Activated T-helper 17 cell treated with anti-CD3 and anti-CD28 coated beads, Interleukin-2, amount 50 U/mL, for 72 hours (primary cell): ENCODE data around the gene RGS6. TPM values are rescaled to one million over a fixed set of nuclear protein-coding genes. Genes with fewer than 3 reads are reported as not detected.

Experiments used
- ATAC-seq: fragments of 150-1000 bp; cut with Tn5 transposase; replicated peaks from 2 replicates; pipeline ENCODE4 v1.10.0; 2021; ENCODE audit warnings: mild to moderate bottlenecking, moderate library complexity
- H3K27ac Mint-ChIP-seq: one replicate; pipeline ENCODE4 v1.8.0; 2022; ENCODE audit warnings: mixed read lengths
- H3K27me3 Mint-ChIP-seq: one replicate; pipeline ENCODE4 v1.8.0; 2022; ENCODE audit warnings: mixed read lengths
- H3K36me3 Mint-ChIP-seq: one replicate; pipeline ENCODE4 v1.8.0; 2022; ENCODE audit warnings: low read depth, mild to moderate bottlenecking, mixed read lengths
- H3K4me1 Mint-ChIP-seq: one replicate; pipeline ENCODE4 v1.8.0; 2022; ENCODE audit warnings: mixed read lengths
- H3K4me3 Mint-ChIP-seq: one replicate; pipeline ENCODE4 v1.8.0; 2022; ENCODE audit warnings: mild to moderate bottlenecking, mixed read lengths
- H3K9me3 Mint-ChIP-seq: one replicate; pipeline ENCODE4 v1.8.0; 2022; ENCODE audit warnings: mixed read lengths
- total RNA-seq, 2 donors: library from RNA; stranded (reverse); gene quantifications; one replicate each; pipeline ENCODE4 v1.2.3, GENCODE V29; 2022

RGS6 gene
- total RNA-seq, 2 donors from 2014 or later: 1.5 to 1.6 TPM

- no peak for ATAC-seq
- no peaks in the 10 kb centered on the region for H3K36me3 Mint-ChIP-seq
- H3K27ac Mint-ChIP-seq: no peak overlapping the region
- no peaks in the 10 kb centered on the region for H3K9me3 Mint-ChIP-seq
- H3K4me3 Mint-ChIP-seq: no peak overlapping the region
- H3K4me1 Mint-ChIP-seq: no peaks in the 10 kb centered on the region
- H3K27me3 Mint-ChIP-seq: peaks cover 4% of the 10 kb centered on the region
Observed at GRCh38 chr14:72560331-72560730, 628.1 kb downstream of the RGS6 start.

GRCh38 chr14:72560889-72561493 is 628.8 kb downstream of the RGS6 start:
- H3K27me3 Mint-ChIP-seq: peaks cover 4% of the 10 kb centered on the region
- H3K36me3 Mint-ChIP-seq: no peaks in the 10 kb centered on the region
- no peaks in the 10 kb centered on the region for H3K4me1 Mint-ChIP-seq
- no peak overlapping the region for H3K4me3 Mint-ChIP-seq
- no peaks in the 10 kb centered on the region for H3K9me3 Mint-ChIP-seq
- H3K27ac Mint-ChIP-seq: no peak overlapping the region
- no peak for ATAC-seq

- Mint-ChIP-seq H3K4me3 (no peak overlapping the region), H3K27me3 (peaks cover 4% of the 10 kb centered on the region), H3K4me1 (no peaks in the 10 kb centered on the region), H3K9me3 (no peaks in the 10 kb centered on the region), H3K36me3 (no peaks in the 10 kb centered on the region), H3K27ac (no peak overlapping the region)
- ATAC-seq: no peak
Observed at GRCh38 chr14:72562300-72562699, 630.1 kb downstream of the RGS6 start.

GRCh38 chr14:72563676-72564075 is 631.4 kb downstream of the RGS6 start:
- Mint-ChIP-seq H3K9me3 (no peaks in the 10 kb centered on the region), H3K4me3 (no peak overlapping the region)
- no peak for ATAC-seq

GRCh38 chr14:72565149-72565559 is 632.9 kb downstream of the RGS6 start:
- Mint-ChIP-seq H3K36me3 (no peaks in the 10 kb centered on the region), H3K27me3 (no peaks in the 10 kb centered on the region), H3K9me3 (no peaks in the 10 kb centered on the region)

More at GRCh38 chr14:72563676-72564075, 631.4 kb downstream of the RGS6 start:
- H3K27me3 Mint-ChIP-seq: no peaks in the 10 kb centered on the region
- peak overlapping the region; percentile 22 for H3K27ac Mint-ChIP-seq
- no peaks in the 10 kb centered on the region for H3K4me1 Mint-ChIP-seq
- no peaks in the 10 kb centered on the region for H3K36me3 Mint-ChIP-seq

GRCh38 chr14:72565917-72566316 is 633.7 kb downstream of the RGS6 start:
- H3K9me3 Mint-ChIP-seq: no peaks in the 10 kb centered on the region

More at GRCh38 chr14:72565149-72565559, 632.9 kb downstream of the RGS6 start:
- Mint-ChIP-seq H3K4me3 (no peak overlapping the region), H3K27ac (no peak overlapping the region), H3K4me1 (no peaks in the 10 kb centered on the region)
- no peak for ATAC-seq

GRCh38 chr14:72567226-72567625 is 635.0 kb downstream of the RGS6 start:
- Mint-ChIP-seq H3K9me3 (peaks cover 7% of the 10 kb centered on the region), H3K27ac (no peak overlapping the region), H3K4me3 (no peak overlapping the region), H3K27me3 (peaks cover 4% of the 10 kb centered on the region), H3K4me1 (no peaks in the 10 kb centered on the region), H3K36me3 (no peaks in the 10 kb centered on the region)
- ATAC-seq: no peak

More at GRCh38 chr14:72565917-72566316, 633.7 kb downstream of the RGS6 start:
- no peaks in the 10 kb centered on the region for H3K4me1 Mint-ChIP-seq
- ATAC-seq: no peak
- no peaks in the 10 kb centered on the region for H3K36me3 Mint-ChIP-seq
- no peak overlapping the region for H3K27ac Mint-ChIP-seq
- no peak overlapping the region for H3K4me3 Mint-ChIP-seq
- no peaks in the 10 kb centered on the region for H3K27me3 Mint-ChIP-seq

- ATAC-seq: no peak
Observed at GRCh38 chr14:72568296-72568992, 636.2 kb downstream of the RGS6 start.

GRCh38 chr14:72573725-72574417 is 641.6 kb downstream of the RGS6 start:
- H3K4me1 Mint-ChIP-seq: peaks cover 4% of the 10 kb centered on the region
- peaks cover 7% of the 10 kb centered on the region for H3K27me3 Mint-ChIP-seq
- no peak for ATAC-seq
- H3K36me3 Mint-ChIP-seq: no peaks in the 10 kb centered on the region
- no peak overlapping the region for H3K4me3 Mint-ChIP-seq
- no peak overlapping the region for H3K27ac Mint-ChIP-seq
- peaks cover 7% of the 10 kb centered on the region for H3K9me3 Mint-ChIP-seq

More at GRCh38 chr14:72568296-72568992, 636.2 kb downstream of the RGS6 start:
- H3K9me3 Mint-ChIP-seq: peaks cover 7% of the 10 kb centered on the region
- H3K4me3 Mint-ChIP-seq: no peak overlapping the region
- H3K36me3 Mint-ChIP-seq: no peaks in the 10 kb centered on the region
- peaks cover 7% of the 10 kb centered on the region for H3K27me3 Mint-ChIP-seq
- no peaks in the 10 kb centered on the region for H3K4me1 Mint-ChIP-seq
- H3K27ac Mint-ChIP-seq: no peak overlapping the region

- peaks cover 4% of the 10 kb centered on the region for H3K4me1 Mint-ChIP-seq
- no peak overlapping the region for H3K27ac Mint-ChIP-seq
- peak; percentile 35 for ATAC-seq
- no peaks in the 10 kb centered on the region for H3K36me3 Mint-ChIP-seq
- H3K27me3 Mint-ChIP-seq: peaks cover 7% of the 10 kb centered on the region
- peaks cover 7% of the 10 kb centered on the region for H3K9me3 Mint-ChIP-seq
- no peak overlapping the region for H3K4me3 Mint-ChIP-seq
Observed at GRCh38 chr14:72574715-72575114, 642.5 kb downstream of the RGS6 start.

- no peaks in the 10 kb centered on the region for H3K36me3 Mint-ChIP-seq
- H3K9me3 Mint-ChIP-seq: peaks cover 4% of the 10 kb centered on the region
- no peak overlapping the region for H3K27ac Mint-ChIP-seq
- H3K4me3 Mint-ChIP-seq: no peak overlapping the region
- ATAC-seq: no peak
- peaks cover 5% of the 10 kb centered on the region for H3K27me3 Mint-ChIP-seq
- H3K4me1 Mint-ChIP-seq: peaks cover 4% of the 10 kb centered on the region
Observed at GRCh38 chr14:72576258-72576657, 644.0 kb downstream of the RGS6 start.

- H3K9me3 Mint-ChIP-seq: no peaks in the 10 kb centered on the region
- no peak overlapping the region for H3K27ac Mint-ChIP-seq
- peaks cover 7% of the 10 kb centered on the region for H3K27me3 Mint-ChIP-seq
- H3K4me1 Mint-ChIP-seq: peaks cover 8% of the 10 kb centered on the region
- no peaks in the 10 kb centered on the region for H3K36me3 Mint-ChIP-seq
- ATAC-seq: no peak
- H3K4me3 Mint-ChIP-seq: no peak overlapping the region
Observed at GRCh38 chr14:72577521-72577920, 645.3 kb downstream of the RGS6 start.

- Mint-ChIP-seq H3K27me3 (peaks cover 5% of the 10 kb centered on the region), H3K36me3 (no peaks in the 10 kb centered on the region), H3K27ac (no peak overlapping the region), H3K4me3 (no peak overlapping the region), H3K9me3 (no peaks in the 10 kb centered on the region), H3K4me1 (peaks cover 8% of the 10 kb centered on the region)
- ATAC-seq: no peak
Observed at GRCh38 chr14:72578514-72578913, 646.3 kb downstream of the RGS6 start.

- Mint-ChIP-seq H3K9me3 (peaks cover 6% of the 10 kb centered on the region), H3K36me3 (no peaks in the 10 kb centered on the region), H3K27ac (no peak overlapping the region), H3K4me3 (no peak overlapping the region), H3K27me3 (peaks cover 8% of the 10 kb centered on the region), H3K4me1 (peaks cover 4% of the 10 kb centered on the region)
- ATAC-seq: peak; percentile 95
Observed at GRCh38 chr14:72582582-72582981, 650.4 kb downstream of the RGS6 start.
